ENCODE measurements around the gene MYBBP1A.

DNA sequence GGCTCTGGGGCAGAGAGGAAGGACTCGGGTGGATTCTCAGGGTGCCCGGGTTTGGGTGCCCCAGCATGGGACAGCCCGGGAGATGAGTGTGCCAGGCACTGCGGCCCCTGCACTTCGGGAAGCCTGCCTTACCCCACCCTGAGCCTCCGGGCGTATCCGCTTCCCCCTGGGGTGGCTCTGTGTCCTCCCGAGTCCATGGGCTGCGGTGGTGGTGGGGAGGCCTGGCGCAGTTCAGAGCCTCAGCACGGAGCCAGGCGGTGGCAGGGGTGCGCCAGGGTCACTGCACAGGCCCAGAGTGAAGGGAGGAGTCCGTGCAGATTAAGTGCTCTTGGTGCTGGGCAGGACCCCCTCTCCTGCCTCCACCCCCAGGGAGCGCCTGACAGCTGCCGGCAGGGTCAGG lies 20.7 kb downstream of the MYBBP1A start:
- TF ChIP-seq, protein P1, sequence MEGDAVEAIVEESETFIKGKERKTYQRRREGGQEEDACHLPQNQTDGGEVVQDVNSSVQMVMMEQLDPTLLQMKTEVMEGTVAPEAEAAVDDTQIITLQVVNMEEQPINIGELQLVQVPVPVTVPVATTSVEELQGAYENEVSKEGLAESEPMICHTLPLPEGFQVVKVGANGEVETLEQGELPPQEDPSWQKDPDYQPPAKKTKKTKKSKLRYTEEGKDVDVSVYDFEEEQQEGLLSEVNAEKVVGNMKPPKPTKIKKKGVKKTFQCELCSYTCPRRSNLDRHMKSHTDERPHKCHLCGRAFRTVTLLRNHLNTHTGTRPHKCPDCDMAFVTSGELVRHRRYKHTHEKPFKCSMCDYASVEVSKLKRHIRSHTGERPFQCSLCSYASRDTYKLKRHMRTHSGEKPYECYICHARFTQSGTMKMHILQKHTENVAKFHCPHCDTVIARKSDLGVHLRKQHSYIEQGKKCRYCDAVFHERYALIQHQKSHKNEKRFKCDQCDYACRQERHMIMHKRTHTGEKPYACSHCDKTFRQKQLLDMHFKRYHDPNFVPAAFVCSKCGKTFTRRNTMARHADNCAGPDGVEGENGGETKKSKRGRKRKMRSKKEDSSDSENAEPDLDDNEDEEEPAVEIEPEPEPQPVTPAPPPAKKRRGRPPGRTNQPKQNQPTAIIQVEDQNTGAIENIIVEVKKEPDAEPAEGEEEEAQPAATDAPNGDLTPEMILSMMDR (conservative IDR thresholded peaks at IDR 0.05; ENCODE audit: low read depth, low read length) = no peak
- TF ChIP-seq RFX5 (IDR thresholded peaks at IDR 0.05; ENCODE audit: low read depth, low read length) = no peak
- TF ChIP-seq FOS (IDR thresholded peaks at IDR 0.05; ENCODE audit: low read depth, low read length) = no peak
- TF ChIP-seq POLR2A (IDR thresholded peaks at IDR 0.05; ENCODE audit: low read depth, low read length) = no peak
- TF ChIP-seq RCOR1 (IDR thresholded peaks at IDR 0.05; ENCODE audit: insufficient replicate concordance, low read length) = no peak
- no peak for TF ChIP-seq RAD21 (IDR thresholded peaks at IDR 0.05; ENCODE audit: low read length)
- TF ChIP-seq NFE2L2 (IDR thresholded peaks at IDR 0.05; ENCODE audit: low read depth, low read length) = no peak
- TF ChIP-seq MXI1 (IDR thresholded peaks at IDR 0.05; ENCODE audit: borderline replicate concordance, low read depth, low read length) = no peak
- no peak for TF ChIP-seq MAFK (IDR thresholded peaks at IDR 0.05; ENCODE audit: low read depth, low read length)
- TF ChIP-seq MAZ (IDR thresholded peaks at IDR 0.05; ENCODE audit: borderline replicate concordance, low read depth, low read length) = no peak
- TF ChIP-seq, protein P2, sequence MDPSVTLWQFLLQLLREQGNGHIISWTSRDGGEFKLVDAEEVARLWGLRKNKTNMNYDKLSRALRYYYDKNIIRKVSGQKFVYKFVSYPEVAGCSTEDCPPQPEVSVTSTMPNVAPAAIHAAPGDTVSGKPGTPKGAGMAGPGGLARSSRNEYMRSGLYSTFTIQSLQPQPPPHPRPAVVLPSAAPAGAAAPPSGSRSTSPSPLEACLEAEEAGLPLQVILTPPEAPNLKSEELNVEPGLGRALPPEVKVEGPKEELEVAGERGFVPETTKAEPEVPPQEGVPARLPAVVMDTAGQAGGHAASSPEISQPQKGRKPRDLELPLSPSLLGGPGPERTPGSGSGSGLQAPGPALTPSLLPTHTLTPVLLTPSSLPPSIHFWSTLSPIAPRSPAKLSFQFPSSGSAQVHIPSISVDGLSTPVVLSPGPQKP (IDR thresholded peaks at IDR 0.05; ENCODE audit: borderline replicate concordance, low read depth, low read length) = no peak
- no peak for TF ChIP-seq CEBPB (IDR thresholded peaks at IDR 0.05; ENCODE audit: low read depth, low read length)
